Ovary (tissue), 3 donors: Measurements from ENCODE around the gene SMARCD3.

Experiments used
- EP300 ChIP-seq: sonication (generic); formaldehyde crosslinking; IDR thresholded peaks from one replicate; pipeline ENCODE4 v1.6.1; 2017; ENCODE audit warnings: antibody characterized with exemption
- POLR2A ChIP-seq: fragments of 450-650 bp; IDR thresholded peaks from one replicate; pipeline ENCODE4 v1.6.1; 2017; ENCODE audit warnings: antibody characterized with exemption, mild to moderate bottlenecking, moderate library complexity
- TF ChIP-seq, protein P1 (sequence below), 3 donors: fragments of 450-650 bp in 2 of 3; fragments of 200-600 bp in 1 of 3; IDR thresholded peaks; one replicate each; pipeline versions ENCODE4 v1.5.1 to v1.8.0; 2016 to 2022; ENCODE audit warnings: antibody characterized with exemption in 3 of 3, mild to moderate bottlenecking in 1 of 3
- donor health status: DM: no; HTN: no; CAD: no.

DNA sequence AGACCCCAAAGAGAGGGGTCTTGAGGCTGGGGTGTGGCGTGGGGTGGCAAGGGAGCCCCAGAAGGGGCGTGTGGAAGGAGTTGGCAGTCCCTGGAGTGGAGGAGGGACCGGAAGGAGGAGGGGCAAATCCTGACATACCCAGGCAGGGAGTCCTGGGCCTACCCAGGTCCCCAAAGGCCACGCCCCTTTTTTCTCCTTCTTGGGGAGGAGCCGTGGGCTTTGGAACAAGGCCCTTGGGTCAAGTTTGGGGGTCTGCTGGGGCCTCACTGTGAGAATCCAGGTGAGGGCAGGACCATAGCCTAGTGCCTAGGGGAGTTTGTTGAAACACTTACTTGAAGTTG, 1.2 kb upstream of the SMARCD3 start:
- TF ChIP-seq POLR2A (no peak), EP300 (no peak)
- TF ChIP-seq, protein P1, sequence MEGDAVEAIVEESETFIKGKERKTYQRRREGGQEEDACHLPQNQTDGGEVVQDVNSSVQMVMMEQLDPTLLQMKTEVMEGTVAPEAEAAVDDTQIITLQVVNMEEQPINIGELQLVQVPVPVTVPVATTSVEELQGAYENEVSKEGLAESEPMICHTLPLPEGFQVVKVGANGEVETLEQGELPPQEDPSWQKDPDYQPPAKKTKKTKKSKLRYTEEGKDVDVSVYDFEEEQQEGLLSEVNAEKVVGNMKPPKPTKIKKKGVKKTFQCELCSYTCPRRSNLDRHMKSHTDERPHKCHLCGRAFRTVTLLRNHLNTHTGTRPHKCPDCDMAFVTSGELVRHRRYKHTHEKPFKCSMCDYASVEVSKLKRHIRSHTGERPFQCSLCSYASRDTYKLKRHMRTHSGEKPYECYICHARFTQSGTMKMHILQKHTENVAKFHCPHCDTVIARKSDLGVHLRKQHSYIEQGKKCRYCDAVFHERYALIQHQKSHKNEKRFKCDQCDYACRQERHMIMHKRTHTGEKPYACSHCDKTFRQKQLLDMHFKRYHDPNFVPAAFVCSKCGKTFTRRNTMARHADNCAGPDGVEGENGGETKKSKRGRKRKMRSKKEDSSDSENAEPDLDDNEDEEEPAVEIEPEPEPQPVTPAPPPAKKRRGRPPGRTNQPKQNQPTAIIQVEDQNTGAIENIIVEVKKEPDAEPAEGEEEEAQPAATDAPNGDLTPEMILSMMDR (IDR thresholded peaks at IDR 0.05): no peak
